ENCODE results near the gene THSD7A.

THSD7A gene, protein sequence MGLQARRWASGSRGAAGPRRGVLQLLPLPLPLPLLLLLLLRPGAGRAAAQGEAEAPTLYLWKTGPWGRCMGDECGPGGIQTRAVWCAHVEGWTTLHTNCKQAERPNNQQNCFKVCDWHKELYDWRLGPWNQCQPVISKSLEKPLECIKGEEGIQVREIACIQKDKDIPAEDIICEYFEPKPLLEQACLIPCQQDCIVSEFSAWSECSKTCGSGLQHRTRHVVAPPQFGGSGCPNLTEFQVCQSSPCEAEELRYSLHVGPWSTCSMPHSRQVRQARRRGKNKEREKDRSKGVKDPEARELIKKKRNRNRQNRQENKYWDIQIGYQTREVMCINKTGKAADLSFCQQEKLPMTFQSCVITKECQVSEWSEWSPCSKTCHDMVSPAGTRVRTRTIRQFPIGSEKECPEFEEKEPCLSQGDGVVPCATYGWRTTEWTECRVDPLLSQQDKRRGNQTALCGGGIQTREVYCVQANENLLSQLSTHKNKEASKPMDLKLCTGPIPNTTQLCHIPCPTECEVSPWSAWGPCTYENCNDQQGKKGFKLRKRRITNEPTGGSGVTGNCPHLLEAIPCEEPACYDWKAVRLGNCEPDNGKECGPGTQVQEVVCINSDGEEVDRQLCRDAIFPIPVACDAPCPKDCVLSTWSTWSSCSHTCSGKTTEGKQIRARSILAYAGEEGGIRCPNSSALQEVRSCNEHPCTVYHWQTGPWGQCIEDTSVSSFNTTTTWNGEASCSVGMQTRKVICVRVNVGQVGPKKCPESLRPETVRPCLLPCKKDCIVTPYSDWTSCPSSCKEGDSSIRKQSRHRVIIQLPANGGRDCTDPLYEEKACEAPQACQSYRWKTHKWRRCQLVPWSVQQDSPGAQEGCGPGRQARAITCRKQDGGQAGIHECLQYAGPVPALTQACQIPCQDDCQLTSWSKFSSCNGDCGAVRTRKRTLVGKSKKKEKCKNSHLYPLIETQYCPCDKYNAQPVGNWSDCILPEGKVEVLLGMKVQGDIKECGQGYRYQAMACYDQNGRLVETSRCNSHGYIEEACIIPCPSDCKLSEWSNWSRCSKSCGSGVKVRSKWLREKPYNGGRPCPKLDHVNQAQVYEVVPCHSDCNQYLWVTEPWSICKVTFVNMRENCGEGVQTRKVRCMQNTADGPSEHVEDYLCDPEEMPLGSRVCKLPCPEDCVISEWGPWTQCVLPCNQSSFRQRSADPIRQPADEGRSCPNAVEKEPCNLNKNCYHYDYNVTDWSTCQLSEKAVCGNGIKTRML (N-terminal part only)

DNA sequence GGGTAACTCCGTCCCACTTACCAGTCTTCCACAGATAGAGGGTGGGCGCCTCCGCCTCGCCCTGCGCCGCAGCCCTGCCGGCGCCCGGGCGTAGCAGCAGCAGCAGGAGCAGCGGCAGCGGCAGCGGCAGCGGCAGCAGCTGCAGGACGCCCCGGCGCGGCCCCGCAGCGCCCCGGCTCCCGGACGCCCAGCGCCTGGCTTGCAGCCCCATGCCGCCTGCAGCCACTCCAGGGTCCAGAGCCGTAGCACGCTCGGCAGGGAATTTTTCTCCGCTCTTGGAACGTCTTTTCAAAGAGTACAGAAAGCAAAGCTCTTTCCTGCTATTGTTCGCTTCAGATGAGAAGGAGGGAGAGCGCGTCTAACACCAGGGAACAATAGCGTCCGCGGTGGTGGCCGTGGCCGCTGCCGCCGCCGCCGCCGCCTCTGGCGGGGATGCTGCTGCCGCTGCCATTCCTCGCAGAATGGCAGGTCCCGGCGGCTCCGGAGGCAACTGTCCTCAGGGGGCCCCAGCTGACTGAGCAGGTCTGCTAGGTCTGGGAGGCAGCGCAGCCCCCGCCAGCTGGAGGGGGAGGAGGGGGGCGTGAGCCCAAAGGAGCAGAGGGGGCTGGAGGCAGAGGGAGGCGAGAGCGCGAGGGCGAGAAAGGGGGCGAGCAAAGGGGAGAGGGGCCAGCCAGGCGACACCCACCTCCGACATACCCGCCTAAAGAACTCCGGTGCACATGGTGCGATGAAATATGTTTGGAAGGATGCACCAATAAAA is at the start of gene THSD7A:
Gene THSD7A, minus strand, starts transcription at position 463 of the 760 bp plus-strand sequence. Its CDS starts 252 bp downstream, at position 211.
- DNase-seq = no peak

DNA sequence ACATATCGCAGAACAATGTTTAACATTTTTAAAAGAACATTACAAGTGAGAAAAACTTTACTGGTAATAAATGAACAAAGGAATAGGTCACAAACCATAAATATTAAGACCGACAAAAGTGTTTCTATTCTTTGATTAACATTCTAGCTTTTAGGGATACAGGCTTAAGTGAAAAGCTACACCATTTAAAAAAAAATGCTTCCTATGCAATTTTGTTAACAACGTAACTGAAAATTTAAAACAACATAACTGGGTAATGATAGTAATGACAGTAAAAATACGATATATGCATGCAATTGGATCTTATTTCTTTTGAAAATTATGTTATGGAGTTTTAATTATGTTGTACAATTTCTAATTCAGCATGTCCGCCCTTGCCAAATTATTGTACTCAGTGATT is 49.7 kb upstream of the THSD7A start:
- DNase-seq = no peak

DNA sequence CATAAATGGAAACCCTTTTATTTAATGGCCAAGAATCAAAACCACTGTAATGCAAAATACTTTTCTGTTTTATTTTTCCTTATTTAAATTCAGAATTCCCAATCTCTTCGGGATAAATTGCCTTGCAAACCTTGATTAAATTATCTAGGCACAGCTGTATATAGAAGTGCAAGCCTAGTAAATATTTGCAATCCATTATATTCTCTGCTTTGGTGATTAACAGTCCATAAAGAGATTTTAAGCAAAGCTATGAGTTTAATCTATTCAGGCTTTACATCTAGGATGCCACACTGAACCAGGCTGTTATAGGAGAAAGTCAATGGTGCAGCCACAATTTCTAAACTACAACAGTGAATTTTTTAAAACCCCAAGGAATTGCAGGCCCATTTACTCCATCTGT is 43.6 kb upstream of the THSD7A start:
- no peak for DNase-seq

DNA sequence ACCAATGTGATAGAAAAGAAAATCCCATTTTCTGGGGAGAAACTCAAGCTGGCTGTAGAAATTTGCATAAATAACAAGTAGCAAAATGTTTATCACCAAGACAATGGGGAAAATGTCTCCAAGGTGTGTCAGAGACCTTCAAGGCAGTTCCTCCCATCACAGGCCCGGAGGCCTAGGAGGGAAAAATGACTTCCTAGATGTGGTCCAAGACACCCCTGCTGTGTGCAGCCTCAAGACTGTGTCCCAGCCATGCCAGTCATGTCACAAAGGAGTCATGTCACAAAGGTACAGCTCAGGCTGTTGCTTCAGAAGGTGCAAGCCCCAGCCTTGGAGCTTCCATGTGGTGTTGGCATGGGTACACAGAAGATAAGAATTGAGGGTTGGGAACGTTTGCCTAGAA is 33.7 kb upstream of the THSD7A start:
- DNase-seq = no peak

DNA sequence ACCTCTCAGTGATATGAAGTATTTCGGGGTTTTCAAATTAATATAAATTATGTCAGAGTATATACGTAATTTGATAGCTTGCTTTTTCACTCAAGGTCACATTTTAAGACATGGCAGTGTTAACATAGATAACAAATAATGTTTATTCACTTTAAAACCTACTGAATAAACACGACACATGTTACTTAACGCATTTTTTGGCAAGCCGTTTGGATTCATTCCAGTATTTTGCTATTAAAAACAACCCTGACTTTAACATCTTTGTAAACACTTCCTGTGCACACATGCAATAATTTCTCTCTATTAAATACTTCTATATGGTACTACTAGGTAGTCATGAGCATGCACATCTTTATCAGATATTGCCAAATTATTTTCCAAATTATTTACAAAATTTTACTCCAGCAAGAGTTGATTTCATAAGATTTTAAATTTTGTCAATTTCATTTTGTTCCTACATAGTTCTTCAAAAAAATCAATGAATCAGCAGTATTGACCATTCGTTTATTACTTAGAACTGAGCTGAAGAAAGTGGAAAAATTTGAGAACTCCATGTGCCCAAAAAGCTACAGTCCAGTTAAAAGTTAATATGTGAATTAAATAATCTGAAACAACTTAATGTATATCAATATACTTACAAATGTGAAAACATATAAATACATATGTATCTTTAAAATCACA is 26.8 kb upstream of the THSD7A start:
- no peak for DNase-seq

DNA sequence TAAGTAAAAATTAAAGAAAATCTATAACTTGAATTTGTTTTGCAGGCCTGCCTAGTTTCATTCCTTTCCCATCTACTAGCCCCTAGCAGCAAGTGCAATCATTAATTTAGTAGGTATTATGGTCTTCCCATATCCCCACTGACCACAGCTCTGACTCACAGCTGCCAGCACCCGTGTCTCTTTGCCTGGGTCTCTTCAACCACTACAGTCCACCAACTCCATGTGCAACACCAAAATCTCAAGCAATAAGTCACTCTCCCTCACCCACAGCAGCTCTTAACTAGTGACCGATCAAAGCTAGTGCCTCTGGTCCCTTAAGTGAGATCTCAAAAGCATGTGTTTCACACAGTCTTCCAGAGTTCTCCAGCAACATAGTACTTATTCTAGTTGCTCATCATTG is 26.0 kb upstream of the THSD7A start:
- DNase-seq = no peak

DNA sequence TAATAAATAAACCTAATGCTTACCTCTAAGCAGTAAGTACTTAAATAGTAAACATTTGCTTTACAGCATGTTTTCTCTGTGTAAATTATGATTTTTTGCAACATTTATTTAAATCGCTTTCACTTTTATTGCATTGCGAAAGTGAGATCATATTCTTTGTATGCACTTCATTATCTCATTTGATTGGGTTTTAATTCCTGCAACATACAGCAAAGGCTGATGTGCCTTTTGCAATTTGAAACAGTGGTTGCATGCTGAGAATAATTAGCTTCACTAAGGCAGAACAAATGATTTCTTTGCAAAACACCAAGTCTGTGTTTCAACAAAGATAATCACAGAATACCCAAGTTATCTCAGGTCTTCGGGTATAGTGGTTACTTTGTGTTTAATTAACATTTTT is 16.3 kb upstream of the THSD7A start:
- DNase-seq = no peak

DNA sequence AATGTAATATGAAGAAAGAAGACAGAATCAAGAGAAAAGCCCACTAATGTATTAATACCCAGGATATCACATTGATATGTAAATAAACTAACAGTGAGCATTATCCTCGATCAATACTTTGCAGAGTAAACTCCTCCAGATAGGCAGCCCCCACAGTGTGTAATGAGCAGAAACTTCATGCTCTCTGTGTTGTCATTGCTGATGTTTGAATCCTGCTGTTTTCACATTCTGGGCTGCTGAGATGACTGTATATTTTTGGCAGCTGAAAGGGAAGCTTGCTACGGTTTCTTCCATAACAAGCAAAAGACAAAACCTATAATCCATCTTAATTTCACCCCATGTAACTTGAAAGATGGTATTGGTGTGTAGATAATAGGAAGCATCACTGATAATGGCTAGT is 15.3 kb upstream of the THSD7A start:
- no peak for DNase-seq

DNA sequence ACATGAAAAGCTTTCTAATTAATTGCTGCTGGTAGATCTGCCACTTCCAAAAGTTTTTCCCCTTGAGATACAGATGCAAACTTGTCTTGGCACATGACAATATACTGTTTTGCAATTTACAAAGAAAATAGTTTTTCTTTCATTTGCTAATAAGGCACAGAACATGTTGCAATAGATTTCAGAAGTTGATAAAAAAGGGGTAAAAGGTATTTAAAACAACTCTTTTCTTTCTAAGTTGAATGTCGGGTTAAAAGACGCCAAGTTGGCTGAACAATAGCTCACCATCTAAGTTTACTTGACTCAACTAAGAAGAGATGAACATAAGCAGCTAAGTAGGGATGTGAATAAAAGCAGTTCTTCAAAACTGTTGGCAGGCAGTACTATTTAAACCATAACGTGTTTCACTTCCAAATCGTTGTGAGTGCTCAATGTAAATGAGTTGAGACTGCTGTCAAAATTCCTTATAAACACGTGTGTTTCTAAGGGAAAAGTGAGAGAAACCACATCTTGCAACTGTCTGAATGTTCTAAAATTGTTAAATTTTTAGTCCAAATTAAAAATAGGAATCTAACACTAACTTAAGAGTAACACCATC is 14.5 kb upstream of the THSD7A start:
- DNase-seq = no peak

DNA sequence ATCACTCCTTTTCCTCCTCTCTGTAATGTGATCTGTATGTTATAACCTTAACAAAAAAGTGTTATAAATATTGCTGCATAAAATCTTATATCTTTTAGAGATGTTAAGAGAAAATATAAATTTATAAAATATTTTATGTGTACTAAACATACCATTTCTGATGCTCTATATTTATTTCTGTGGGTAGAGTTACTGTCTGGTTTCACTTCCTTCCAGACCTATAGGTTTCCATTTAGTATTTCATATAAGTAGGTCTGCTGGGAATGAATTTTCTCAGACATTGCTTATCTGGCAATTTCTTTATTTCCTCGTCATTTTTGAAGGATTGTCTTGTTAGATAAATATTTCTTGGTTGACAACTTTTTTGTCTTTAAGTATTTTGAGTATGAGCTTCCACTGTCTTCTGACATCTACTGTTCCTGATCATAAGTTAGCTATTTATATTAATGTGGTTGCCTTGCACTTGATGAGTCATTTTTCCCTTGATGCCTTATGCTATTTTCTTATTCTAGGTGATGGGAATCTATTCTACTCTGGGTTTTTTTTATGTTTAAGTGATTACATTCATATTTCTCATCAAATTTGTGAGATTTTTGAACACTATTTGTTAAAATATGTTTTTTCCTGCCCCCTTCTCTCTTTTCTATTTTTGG is 11.2 kb upstream of the THSD7A start:
- DNase-seq = no peak

DNA sequence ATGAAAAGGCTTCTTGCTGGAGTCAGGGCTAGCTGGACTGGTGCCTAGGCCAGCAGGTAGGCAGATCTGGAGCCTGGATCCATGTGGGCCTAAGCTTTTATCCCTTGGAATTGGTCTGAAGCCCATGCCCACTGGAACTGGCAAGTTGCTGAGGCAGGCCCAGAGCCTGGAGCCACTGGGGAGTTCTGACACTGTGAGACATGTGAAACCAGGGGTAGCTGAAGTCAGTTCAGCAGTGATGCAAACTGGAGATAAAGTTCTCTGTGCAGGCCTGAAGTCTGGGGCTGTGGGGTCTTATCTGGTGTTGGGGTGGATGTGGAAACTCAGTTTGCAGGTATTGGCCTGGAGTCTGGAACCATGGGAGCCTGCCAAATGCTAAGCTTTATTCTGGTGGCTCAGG is 9.7 kb upstream of the THSD7A start:
- no peak for DNase-seq

DNA sequence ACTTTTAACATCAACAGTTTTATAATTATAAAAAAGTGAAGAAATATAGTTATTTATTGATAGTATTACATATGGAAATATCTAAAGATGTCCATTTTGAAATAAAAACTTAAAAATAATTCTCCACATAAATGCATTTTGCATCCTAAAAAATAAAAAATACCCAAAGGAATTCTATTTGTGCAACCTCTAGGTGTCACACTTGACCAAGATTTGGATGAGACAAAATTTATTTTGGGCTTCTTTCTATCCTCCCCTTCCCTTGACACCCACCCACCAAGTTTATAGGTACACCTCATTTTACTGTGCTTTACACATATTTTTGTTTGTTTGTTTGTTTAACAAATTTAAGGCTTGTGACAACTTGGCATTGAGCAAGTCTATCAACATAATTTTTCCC is 3.3 kb upstream of the THSD7A start:
- no peak for DNase-seq

DNA sequence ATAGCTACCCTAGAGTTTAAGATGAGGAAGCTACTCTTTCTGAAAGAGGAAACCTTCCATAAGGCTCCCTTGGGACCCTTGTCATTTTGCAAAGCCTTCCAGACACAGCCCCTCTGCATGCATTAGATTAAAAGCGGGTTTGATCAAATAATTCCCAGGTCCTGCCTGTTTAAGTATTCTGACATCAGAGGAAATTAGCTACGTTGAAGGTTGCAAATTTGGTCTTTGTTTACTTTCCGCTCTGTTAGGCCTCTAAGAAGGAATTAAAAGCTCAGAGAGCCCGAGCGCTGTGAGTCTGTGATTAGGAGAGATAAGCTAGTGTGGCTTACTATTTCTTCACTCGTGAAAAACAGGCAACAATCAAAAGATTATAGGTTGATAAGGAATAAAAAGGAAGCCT is 1.4 kb upstream of the THSD7A start:
- DNase-seq = no peak

DNA sequence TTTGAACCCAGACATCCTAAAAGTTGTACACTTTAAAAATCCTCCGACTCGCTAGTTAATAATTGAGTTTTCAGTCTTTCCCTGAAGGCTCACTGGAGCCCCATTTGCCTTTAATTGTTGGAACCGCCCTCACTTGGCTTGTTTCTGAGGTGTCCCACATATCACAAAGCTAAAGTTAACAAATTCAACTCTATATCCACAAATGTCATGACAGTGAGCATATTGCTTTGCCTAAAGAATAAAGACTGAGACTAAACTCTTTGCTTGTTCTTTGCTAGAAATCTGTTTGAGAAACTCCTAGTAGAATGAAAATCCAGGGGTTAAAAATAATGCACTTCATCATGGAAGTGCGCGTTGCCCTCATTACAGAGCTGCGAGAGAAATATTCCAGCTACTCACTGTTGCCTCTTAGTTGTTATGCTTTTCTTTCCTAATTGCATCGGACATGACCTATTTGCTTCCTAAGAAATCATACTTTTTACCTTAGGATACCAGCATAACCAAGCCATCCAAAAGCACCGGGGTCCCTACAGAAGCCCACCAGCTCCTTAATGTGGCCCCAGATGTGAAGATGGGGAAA is 752 bp downstream of the THSD7A start:
- no peak for DNase-seq

DNA sequence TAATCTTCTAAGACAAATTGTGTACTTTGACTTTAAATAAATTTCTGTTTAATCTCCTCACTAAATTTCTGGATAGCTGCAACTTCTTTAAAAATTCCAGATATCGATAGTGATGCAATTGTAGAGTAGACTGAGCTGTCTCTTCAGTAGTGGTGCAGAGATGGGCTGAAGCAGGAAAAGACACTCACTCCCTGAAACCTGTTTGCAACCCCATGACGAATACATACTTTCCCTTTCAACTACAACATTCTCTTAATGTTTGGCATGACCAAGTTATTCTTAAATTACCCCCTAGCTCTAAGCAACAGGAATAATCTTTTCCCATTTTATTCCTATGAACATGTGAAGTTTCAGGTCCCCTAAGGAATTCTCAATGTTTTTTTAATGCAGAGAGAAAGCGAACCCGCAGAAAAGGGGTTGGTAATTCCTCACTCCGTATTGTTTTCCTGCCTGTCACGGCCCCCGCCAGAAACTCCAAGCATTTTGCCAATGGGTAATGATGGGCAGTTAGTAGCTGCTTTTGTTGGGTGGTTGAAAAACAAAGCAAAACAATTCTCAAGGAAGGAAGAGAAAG is 1.3 kb downstream of the THSD7A start:
- DNase-seq = no peak

DNA sequence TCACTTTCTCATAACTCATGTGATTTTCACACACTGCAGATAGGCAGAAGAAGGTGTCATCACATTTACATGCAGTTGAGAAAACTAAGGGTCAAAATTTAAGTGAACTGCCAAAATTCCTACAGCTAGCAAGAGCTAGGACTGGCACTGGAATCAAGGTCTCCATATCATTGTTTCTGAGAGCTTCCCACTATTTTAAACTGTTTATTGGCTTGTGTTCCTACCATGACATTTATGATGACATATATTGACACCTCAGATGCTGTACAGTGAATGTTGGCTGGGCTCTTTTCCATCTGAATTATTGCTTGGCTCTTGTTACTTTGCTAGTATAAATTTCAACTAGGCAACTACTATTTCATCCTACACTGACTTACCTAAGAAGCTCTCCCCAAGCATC is 2.0 kb downstream of the THSD7A start:
- no peak for DNase-seq

DNA sequence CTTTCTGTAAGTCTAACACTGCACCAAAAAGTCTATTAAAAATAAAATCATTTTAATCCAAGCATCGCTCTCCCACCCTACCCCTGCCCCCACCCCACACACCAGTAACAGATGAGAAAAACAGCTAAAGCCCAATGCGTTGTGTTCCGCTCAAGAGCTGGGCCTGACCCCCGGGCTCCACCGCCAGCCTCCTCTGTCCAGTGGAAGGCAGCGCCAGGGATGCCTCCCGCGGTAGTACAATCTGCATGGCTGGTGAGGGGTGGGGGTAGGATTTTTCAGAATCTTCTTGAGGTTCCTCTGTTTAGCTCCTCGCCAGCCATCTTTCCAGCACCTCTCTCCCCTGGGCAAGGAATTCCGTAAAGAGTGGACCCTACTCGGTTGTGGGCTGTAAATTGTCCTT is 12.1 kb downstream of the THSD7A start:
- no peak for DNase-seq

DNA sequence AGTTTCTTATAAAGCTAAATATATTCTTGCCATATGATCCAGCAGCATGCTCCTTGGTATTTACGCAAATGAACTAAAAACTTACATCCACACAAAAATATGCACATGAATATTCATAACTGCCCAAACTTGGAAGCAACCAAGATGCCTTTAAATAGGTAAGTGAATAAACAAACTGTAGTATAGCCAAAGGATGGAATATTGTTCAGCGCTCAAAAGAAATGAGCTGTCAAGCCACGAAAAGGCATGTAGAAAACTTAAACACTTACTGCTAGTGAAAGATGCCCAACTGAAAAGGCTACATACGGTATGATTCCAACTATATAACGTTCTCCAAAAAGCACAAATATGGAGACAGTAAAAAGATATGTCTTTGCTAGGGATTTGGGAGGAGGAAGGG is 12.7 kb downstream of the THSD7A start:
- DNase-seq = no peak

DNA sequence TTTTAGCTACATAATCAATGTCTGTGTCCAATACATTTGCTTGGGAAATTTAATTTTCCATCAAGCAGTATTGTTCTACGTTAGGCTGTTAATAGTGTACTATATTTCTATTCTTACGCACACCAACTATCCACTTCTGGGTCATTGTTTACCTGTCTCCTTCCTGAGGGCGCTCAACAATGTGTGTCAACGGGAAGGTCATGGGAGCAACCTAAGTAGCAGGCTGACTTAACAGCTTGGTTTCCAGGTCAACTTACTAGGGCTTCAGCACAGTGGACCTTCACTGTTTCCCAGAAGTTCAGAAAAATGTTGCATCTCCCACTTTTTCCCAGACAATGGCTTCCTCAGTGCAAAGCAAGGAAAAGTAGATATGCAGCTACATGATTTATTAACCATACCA is 13.7 kb downstream of the THSD7A start:
- no peak for DNase-seq

DNA sequence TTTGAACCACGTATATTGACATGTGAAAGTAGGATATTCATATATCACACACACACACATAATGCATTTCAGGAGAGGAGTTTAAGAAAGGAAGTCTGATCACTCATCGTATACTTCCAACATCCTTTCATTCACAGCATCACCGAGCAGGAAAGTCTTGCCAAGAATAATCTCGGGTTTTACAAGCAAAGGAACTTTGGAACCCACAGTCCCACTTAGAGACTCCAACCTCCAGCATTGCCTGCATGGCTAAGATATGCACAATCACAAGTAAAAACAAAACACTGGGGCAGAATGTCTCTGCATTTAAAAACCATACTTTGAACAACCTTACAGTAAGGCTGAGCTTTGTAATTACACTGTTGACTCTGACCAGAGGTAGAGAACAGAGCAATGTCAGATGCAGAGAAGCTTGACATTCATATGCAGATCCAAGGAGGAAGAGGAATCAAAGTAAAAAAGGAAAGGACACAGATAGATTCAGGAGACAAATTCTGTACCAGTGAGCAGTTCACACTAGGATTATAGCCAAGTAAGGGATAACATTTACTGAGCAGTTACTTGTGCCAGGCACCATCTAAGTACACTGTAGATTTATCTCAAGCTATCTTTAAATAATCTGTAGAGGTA is 14.8 kb downstream of the THSD7A start:
- DNase-seq = no peak

Data from CD4-positive, alpha-beta T cell treated with Interleukin-17A for 1 hour (primary cell).